ENCODE data around the gene FGF1.

GRCh38 chr5:142703153-142703552 lies 17.3 kb upstream of the FGF1 start:
- no peak for TF ChIP-seq POLR2A (IDR thresholded peaks at IDR 0.05)
- TF ChIP-seq CTCF (IDR thresholded peaks at IDR 0.05): no peak
